ENCODE measurements around the gene GPHB5.
"Not testable (repeated sequence)": the region's sequence is repeated elsewhere in the genome, so short reads cannot be mapped to it uniquely, and the experiment has no call there.

Gene GPHB5

GRCh38 chr14:63279933-63280332 is 38.8 kb downstream of the GPHB5 start:
- not testable (repeated sequence) for H3K27me3 Mint-ChIP-seq; H3K27ac Mint-ChIP-seq; H3K36me3 Mint-ChIP-seq (ENCODE audit: low read depth); H3K4me1 Mint-ChIP-seq (ENCODE audit: low read depth); H3K9me3 Mint-ChIP-seq; H3K4me3 Mint-ChIP-seq

GRCh38 chr14:63277591-63278183 is 41.0 kb downstream of the GPHB5 start:
- Mint-ChIP-seq H3K36me3 (ENCODE audit: low read depth) (no peaks in the 10 kb centered on the region), H3K4me1 (ENCODE audit: low read depth) (no peaks in the 10 kb centered on the region), H3K27me3 (peaks cover 5% of the 10 kb centered on the region), H3K27ac (no peak overlapping the region), H3K4me3 (no peak overlapping the region), H3K9me3 (no peaks in the 10 kb centered on the region)

- Mint-ChIP-seq H3K4me3 (no peak overlapping the region), H3K27ac (no peak overlapping the region), H3K27me3 (peaks cover 5% of the 10 kb centered on the region), H3K4me1 (ENCODE audit: low read depth) (no peaks in the 10 kb centered on the region), H3K36me3 (ENCODE audit: low read depth) (no peaks in the 10 kb centered on the region), H3K9me3 (no peaks in the 10 kb centered on the region)
Observed at GRCh38 chr14:63276492-63277342, 42.0 kb downstream of the GPHB5 start.

DNA sequence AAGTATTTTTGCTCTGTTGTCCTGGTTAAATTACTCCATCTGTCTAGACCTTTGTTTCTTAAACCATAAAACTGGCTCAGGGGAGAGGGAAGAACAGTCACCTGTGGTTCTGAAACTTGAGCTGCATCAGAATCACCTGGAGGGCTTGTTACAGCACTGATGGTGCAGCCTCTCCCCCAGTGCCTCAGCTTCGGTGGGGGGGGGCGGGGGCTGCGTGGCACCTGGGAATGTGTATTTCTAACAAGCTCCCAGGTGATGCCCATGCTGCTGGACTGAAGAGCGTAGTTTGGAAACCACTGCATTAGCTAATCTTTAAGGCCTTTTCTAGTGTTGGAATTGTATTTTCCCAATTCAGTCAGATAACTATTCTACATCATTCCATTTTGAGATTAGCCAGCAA is 42.7 kb downstream of the GPHB5 start:
- Mint-ChIP-seq H3K4me3 (no peak overlapping the region), H3K27me3 (peaks cover 4% of the 10 kb centered on the region), H3K4me1 (ENCODE audit: low read depth) (no peaks in the 10 kb centered on the region), H3K9me3 (no peaks in the 10 kb centered on the region), H3K36me3 (ENCODE audit: low read depth) (no peaks in the 10 kb centered on the region), H3K27ac (no peak overlapping the region)

DNA sequence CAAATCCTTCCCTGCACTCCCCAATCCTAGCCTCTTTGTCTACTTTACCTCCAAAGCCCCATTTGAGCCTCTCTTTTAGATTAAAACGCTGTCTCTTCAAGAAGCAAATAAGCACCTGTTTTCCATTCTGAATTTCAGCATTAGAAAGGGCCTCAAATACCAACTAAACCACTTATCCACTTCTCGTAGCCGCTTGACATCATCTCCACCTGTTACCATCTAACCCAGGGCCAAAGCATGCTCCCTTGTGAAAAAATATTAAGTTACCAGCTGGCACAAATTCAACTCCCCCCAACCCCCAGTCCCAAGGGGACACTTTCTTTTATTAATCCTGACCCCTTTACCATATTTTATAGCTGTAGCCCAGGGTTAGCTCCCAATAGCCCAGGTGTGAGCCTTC is 43.1 kb downstream of the GPHB5 start:
- Mint-ChIP-seq H3K27ac (no peak overlapping the region), H3K27me3 (no peaks in the 10 kb centered on the region), H3K4me1 (ENCODE audit: low read depth) (no peaks in the 10 kb centered on the region)

DNA sequence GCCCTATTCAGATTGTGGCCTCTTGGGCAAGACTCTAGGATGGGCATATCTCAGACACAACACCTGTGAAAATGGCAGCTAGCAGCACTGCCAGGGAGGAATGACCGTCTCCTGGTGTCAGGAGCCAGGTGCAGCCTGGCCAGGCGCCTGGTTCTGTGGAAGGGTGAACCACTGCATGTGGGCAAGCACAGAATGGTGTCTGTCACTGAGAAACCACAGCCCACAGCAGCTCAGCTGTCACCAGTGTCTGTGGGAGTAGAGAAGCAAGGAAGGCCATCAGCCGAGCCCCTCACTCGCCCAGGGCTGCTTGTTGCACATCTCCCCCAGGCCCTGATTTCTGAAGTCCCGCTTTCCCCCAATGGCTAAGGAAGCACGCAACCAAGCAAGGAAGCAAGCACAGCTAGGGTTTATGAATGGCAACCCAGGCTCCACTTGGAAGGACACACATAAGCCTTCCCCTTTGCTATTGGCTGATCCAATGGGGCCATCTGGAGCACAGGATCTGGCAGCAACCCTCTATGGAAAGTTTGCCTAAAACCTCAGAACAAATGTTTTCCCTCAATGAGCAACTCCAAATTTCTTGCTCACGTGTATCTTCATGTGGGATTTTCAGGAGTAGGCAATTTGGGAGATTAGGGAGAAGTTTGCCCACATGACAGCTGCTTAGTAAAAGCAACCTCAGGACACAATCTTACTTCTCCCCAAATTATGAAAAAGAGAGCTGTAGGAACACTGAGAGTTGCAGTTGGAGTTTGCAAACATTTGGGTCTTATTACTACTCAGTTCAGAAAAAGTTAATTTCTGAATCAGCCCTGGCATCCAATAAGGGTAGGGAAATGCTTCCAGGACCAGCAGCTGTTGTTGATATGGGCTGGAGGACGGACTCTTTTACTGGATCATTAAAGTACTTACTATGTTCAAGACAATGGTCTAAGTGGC is 44.7 kb downstream of the GPHB5 start:
- Mint-ChIP-seq H3K9me3 (no peaks in the 10 kb centered on the region), H3K4me1 (ENCODE audit: low read depth) (no peaks in the 10 kb centered on the region), H3K36me3 (ENCODE audit: low read depth) (no peaks in the 10 kb centered on the region), H3K4me3 (no peak overlapping the region), H3K27me3 (no peaks in the 10 kb centered on the region), H3K27ac (no peak overlapping the region)

More for the DNA sequence above, 43.1 kb downstream of the GPHB5 start:
- Mint-ChIP-seq H3K36me3 (ENCODE audit: low read depth) (no peaks in the 10 kb centered on the region), H3K9me3 (no peaks in the 10 kb centered on the region), H3K4me3 (no peak overlapping the region)

DNA sequence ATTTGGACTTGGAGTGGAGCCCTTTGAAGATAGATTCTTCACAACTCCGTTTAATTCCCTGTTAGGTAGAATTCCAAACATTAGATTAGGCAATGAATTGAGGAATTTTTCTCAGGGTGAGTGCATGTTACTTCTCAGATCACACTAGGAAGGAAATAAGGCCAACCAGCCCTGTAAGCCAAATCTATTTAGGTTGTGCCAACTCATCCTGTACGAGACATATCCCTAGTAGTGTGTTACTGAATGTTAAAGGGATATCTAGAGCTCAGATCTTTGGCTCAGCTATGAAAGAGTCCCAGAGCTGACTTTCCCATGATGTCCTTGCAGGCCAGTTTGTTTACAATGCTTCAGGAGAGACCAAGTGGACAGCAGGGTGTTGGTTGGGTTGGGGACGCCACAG is 45.6 kb downstream of the GPHB5 start:
- Mint-ChIP-seq H3K9me3 (no peaks in the 10 kb centered on the region), H3K4me1 (ENCODE audit: low read depth) (no peaks in the 10 kb centered on the region), H3K27ac (no peak overlapping the region), H3K4me3 (no peak overlapping the region), H3K36me3 (ENCODE audit: low read depth) (no peaks in the 10 kb centered on the region), H3K27me3 (no peaks in the 10 kb centered on the region)

DNA sequence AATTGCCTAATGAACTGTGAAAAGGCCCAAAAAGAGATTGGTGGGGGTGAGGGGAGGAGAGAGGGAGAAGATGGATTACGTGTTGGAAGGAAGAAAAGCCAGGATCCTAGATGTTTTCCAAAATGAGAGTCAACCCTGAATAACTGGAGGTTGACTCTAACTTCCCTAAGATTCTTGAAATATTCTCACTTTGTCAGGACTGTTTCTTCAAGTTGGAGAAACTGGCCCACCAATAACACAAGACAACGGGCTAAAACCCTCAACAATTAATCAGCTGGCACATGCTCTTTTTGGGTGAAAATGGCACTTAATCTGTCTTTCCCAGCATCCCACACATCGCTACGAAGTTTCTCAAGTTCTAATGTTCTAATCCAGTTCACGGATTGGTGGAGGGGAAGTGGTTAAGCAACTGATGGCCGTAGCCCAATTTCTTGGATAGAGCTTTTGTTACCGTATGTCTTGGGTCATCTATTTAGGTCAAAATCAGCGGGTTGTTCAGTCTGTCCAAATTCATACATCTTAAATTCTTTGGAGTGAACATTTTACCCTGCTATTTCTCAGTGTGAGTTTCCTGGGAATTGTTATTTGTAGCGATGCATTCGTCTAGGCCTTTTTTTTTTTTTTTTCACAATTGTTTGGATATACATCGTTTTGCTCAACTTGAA is 49.0 kb downstream of the GPHB5 start:
- no peaks in the 10 kb centered on the region for H3K36me3 Mint-ChIP-seq (ENCODE audit: low read depth)
- no peaks in the 10 kb centered on the region for H3K9me3 Mint-ChIP-seq
- peaks cover 7% of the 10 kb centered on the region for H3K27me3 Mint-ChIP-seq
- no peak overlapping the region for H3K27ac Mint-ChIP-seq
- H3K4me1 Mint-ChIP-seq (ENCODE audit: low read depth): no peaks in the 10 kb centered on the region
- no peak overlapping the region for H3K4me3 Mint-ChIP-seq

- no peaks in the 10 kb centered on the region for H3K36me3 Mint-ChIP-seq (ENCODE audit: low read depth)
- peaks cover 10% of the 10 kb centered on the region for H3K27me3 Mint-ChIP-seq
- H3K27ac Mint-ChIP-seq: no peak overlapping the region
- H3K4me3 Mint-ChIP-seq: no peak overlapping the region
- H3K4me1 Mint-ChIP-seq (ENCODE audit: low read depth): no peaks in the 10 kb centered on the region
- no peaks in the 10 kb centered on the region for H3K9me3 Mint-ChIP-seq
Observed at GRCh38 chr14:63268771-63269170, 50.0 kb downstream of the GPHB5 start.

DNA sequence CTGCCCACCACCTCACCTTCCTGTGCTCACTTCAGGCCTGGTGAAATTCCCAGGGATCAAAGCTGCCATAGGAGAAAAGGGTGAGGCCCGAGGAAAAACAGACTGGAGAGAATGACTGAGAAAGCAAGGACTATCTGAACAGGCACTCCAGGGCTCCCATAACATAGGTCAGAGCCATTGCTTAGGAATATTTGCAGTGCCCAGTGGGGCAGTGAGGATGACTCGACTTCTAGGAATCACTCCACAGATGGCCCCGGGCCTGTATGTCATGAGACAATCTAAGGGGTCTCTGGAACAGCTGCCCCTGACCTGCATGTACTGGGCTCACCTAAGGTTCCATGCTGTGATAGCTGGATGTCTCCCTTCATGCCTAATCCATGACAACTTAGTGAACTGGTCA is 51.6 kb downstream of the GPHB5 start:
- Mint-ChIP-seq H3K36me3 (ENCODE audit: low read depth) (no peaks in the 10 kb centered on the region), H3K27me3 (peaks cover 17% of the 10 kb centered on the region), H3K27ac (no peak overlapping the region)

GRCh38 chr14:63266106-63266505 is 52.6 kb downstream of the GPHB5 start:
- Mint-ChIP-seq H3K36me3 (ENCODE audit: low read depth) (no peaks in the 10 kb centered on the region), H3K4me1 (ENCODE audit: low read depth) (no peaks in the 10 kb centered on the region), H3K4me3 (no peak overlapping the region), H3K27me3 (peaks cover 23% of the 10 kb centered on the region), H3K27ac (no peak overlapping the region), H3K9me3 (no peaks in the 10 kb centered on the region)

More for the DNA sequence above, 51.6 kb downstream of the GPHB5 start:
- no peaks in the 10 kb centered on the region for H3K4me1 Mint-ChIP-seq (ENCODE audit: low read depth)
- no peak overlapping the region for H3K4me3 Mint-ChIP-seq
- no peaks in the 10 kb centered on the region for H3K9me3 Mint-ChIP-seq
